ENCODE data around the gene LRCH4. TPM values are rescaled to one million over a fixed set of nuclear protein-coding genes. Genes with fewer than 3 reads are reported as not detected.

LRCH4 gene
- total and polyA plus RNA-seq, 9 donors: 8.9 to 35.5 (median 25.2) TPM

- H3K27ac ChIP-seq (ENCODE audit: low read length): peak overlapping the region; percentile 75
- peaks cover 10% of the 10 kb centered on the region for H3K27me3 ChIP-seq (ENCODE audit: control insufficient read depth, insufficient read depth, low read length)
Observed at GRCh38 chr7:100590077-100590737, 4.3 kb upstream of the LRCH4 start.

GRCh38 chr7:100589341-100589947 lies 3.5 kb upstream of the LRCH4 start:
- Histone ChIP-seq H3K9me3 (replicated peaks; ENCODE audit: control insufficient read depth, low read depth, low read length) (no peaks in the 10 kb centered on the region), H3K27me3 (ENCODE audit: control insufficient read depth, insufficient read depth, low read length) (peaks cover 10% of the 10 kb centered on the region), H3K36me3 (ENCODE audit: control insufficient read depth, insufficient read depth, low read length) (no peaks in the 10 kb centered on the region), H3K27ac (ENCODE audit: low read length) (peak overlapping the region; percentile 75), H3K4me1 (ENCODE audit: control insufficient read depth, insufficient read depth, low read length) (peaks cover 25% of the 10 kb centered on the region), H3K4me3 (ENCODE audit: low read length) (peak overlapping the region; percentile 38)
- peak; percentile 41 for DNase-seq
- 13% methylated on average over 7 of the region's 7 CpGs for WGBS (ENCODE audit: insufficient coverage)

More at GRCh38 chr7:100590077-100590737, 4.3 kb upstream of the LRCH4 start:
- no peaks in the 10 kb centered on the region for H3K9me3 ChIP-seq (replicated peaks; ENCODE audit: control insufficient read depth, low read depth, low read length)
- DNase-seq: peak; percentile 77
- 29% methylated on average over 18 of the region's 20 CpGs for WGBS (ENCODE audit: insufficient coverage)
- peak overlapping the region; percentile 38 for H3K4me3 ChIP-seq (ENCODE audit: low read length)
- H3K36me3 ChIP-seq (ENCODE audit: control insufficient read depth, insufficient read depth, low read length): no peaks in the 10 kb centered on the region
- H3K4me1 ChIP-seq (ENCODE audit: control insufficient read depth, insufficient read depth, low read length): peaks cover 17% of the 10 kb centered on the region

GRCh38 chr7:100588438-100588837 lies 2.5 kb upstream of the LRCH4 start:
- WGBS (ENCODE audit: insufficient coverage): 57% methylated on average over 1 of the region's 1 CpG
- Histone ChIP-seq H3K27me3 (ENCODE audit: control insufficient read depth, insufficient read depth, low read length) (peaks cover 10% of the 10 kb centered on the region), H3K4me3 (ENCODE audit: low read length) (no peak overlapping the region), H3K27ac (ENCODE audit: low read length) (no peak overlapping the region), H3K9me3 (replicated peaks; ENCODE audit: control insufficient read depth, low read depth, low read length) (no peaks in the 10 kb centered on the region), H3K36me3 (ENCODE audit: control insufficient read depth, insufficient read depth, low read length) (no peaks in the 10 kb centered on the region), H3K4me1 (ENCODE audit: control insufficient read depth, insufficient read depth, low read length) (peaks cover 33% of the 10 kb centered on the region)
- no peak for DNase-seq

- WGBS (ENCODE audit: insufficient coverage): 1% methylated on average over 52 of the region's 53 CpGs
- H3K36me3 ChIP-seq (ENCODE audit: control insufficient read depth, insufficient read depth, low read length): peaks cover 18% of the 10 kb centered on the region
- peak within 1 kb of the TSS; percentile 91 for H3K27ac ChIP-seq (ENCODE audit: low read length)
- DNase-seq: peak; percentile 100
- peak within 1 kb of the TSS; percentile 89 for H3K4me3 ChIP-seq (ENCODE audit: low read length)
- peaks cover 10% of the 10 kb centered on the region for H3K27me3 ChIP-seq (ENCODE audit: control insufficient read depth, insufficient read depth, low read length)
- no peaks in the 10 kb centered on the region for H3K9me3 ChIP-seq (replicated peaks; ENCODE audit: control insufficient read depth, low read depth, low read length)
- H3K4me1 ChIP-seq (ENCODE audit: control insufficient read depth, insufficient read depth, low read length): peaks cover 46% of the 10 kb centered on the region
Observed at GRCh38 chr7:100586266-100587025, 517 bp upstream of the LRCH4 start, which contains the start of gene FBXO24. Gene FBXO24 (plus strand): TSS chr7:100586328. CDS start chr7:100586626, 298 bp downstream.

DNA sequence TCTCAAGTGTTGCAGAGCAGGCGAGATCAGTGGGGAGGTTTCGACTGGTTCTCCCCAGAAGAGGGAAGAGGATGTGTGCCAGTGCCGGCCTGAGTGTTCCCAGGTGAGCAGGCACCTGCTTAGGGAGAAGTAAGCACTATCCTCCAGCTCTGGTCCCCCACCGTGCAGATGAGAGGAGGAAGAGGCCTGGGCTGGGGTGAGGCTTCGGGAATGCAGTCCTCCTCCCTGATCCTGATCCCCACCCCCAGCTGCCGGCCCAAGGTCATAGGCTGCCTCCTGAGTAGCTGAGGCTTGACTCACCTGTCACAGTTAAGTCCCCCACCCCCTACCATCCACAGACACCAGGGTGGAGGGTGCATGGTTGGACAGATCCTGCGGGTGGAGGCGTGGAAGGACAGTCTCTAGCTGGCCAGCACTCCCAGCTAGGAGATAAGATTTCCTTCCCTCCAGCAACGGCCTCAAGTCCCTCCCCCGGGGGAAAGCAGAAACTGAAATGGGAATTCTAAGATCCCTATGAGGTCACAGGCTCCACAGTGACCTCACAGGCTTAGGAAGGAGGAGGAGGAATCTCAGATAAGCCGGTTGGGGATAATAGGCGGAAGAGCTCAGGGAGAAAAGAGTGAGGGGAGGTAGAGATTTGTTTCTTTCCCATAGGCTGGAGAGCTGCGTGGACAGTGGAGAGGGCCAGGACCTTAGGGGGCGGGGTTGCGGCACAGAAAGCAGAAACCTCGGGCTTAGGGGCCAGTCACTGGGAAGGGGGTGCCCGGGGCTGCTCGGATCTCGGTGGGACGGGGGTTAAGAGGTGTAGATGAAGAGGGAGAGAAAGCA lies 1.0 kb downstream of the LRCH4 start:
- H3K4me1 ChIP-seq (ENCODE audit: control insufficient read depth, insufficient read depth, low read length): peaks cover 40% of the 10 kb centered on the region
- WGBS (ENCODE audit: insufficient coverage): 1% methylated on average over 10 of the region's 20 CpGs
- peaks cover 33% of the 10 kb centered on the region for H3K36me3 ChIP-seq (ENCODE audit: control insufficient read depth, insufficient read depth, low read length)
- H3K27me3 ChIP-seq (ENCODE audit: control insufficient read depth, insufficient read depth, low read length): peaks cover 6% of the 10 kb centered on the region
- peak; percentile 74 for DNase-seq
- H3K4me3 ChIP-seq (ENCODE audit: low read length): peak overlapping the region; percentile 89
- peak overlapping the region; percentile 91 for H3K27ac ChIP-seq (ENCODE audit: low read length)
- H3K9me3 ChIP-seq (replicated peaks; ENCODE audit: control insufficient read depth, low read depth, low read length): no peaks in the 10 kb centered on the region

- peak overlapping the region; percentile 91 for H3K27ac ChIP-seq (ENCODE audit: low read length)
- H3K4me3 ChIP-seq (ENCODE audit: low read length): peak overlapping the region; percentile 89
- WGBS (ENCODE audit: insufficient coverage): 15% methylated on average over 7 of the region's 15 CpGs
- DNase-seq: peak; percentile 69
- H3K9me3 ChIP-seq (replicated peaks; ENCODE audit: control insufficient read depth, low read depth, low read length): no peaks in the 10 kb centered on the region
- no peaks in the 10 kb centered on the region for H3K27me3 ChIP-seq (ENCODE audit: control insufficient read depth, insufficient read depth, low read length)
- peaks cover 34% of the 10 kb centered on the region for H3K4me1 ChIP-seq (ENCODE audit: control insufficient read depth, insufficient read depth, low read length)
- peaks cover 40% of the 10 kb centered on the region for H3K36me3 ChIP-seq (ENCODE audit: control insufficient read depth, insufficient read depth, low read length)
Observed at GRCh38 chr7:100584054-100584682, 1.8 kb downstream of the LRCH4 start.

GRCh38 chr7:100583132-100584053 lies 2.5 kb downstream of the LRCH4 start:
- Histone ChIP-seq H3K4me3 (ENCODE audit: low read length) (peak overlapping the region; percentile 23), H3K27me3 (ENCODE audit: control insufficient read depth, insufficient read depth, low read length) (no peaks in the 10 kb centered on the region), H3K9me3 (replicated peaks; ENCODE audit: control insufficient read depth, low read depth, low read length) (no peaks in the 10 kb centered on the region), H3K36me3 (ENCODE audit: control insufficient read depth, insufficient read depth, low read length) (peaks cover 46% of the 10 kb centered on the region), H3K27ac (ENCODE audit: low read length) (peak overlapping the region; percentile 81), H3K4me1 (ENCODE audit: control insufficient read depth, insufficient read depth, low read length) (peaks cover 34% of the 10 kb centered on the region)
- 21% methylated on average over 12 of the region's 23 CpGs for WGBS (ENCODE audit: insufficient coverage)
- DNase-seq: peak; percentile 60

- 80% methylated on average over 3 of the region's 11 CpGs for WGBS (ENCODE audit: insufficient coverage)
- Histone ChIP-seq H3K9me3 (replicated peaks; ENCODE audit: control insufficient read depth, low read depth, low read length) (no peaks in the 10 kb centered on the region), H3K36me3 (ENCODE audit: control insufficient read depth, insufficient read depth, low read length) (peaks cover 54% of the 10 kb centered on the region), H3K27me3 (ENCODE audit: control insufficient read depth, insufficient read depth, low read length) (no peaks in the 10 kb centered on the region), H3K4me3 (ENCODE audit: low read length) (no peak overlapping the region), H3K27ac (ENCODE audit: low read length) (no peak overlapping the region), H3K4me1 (ENCODE audit: control insufficient read depth, insufficient read depth, low read length) (peaks cover 34% of the 10 kb centered on the region)
- DNase-seq: no peak
Observed at GRCh38 chr7:100582650-100583049, 3.3 kb downstream of the LRCH4 start.
